PC-3 (cell line): ENCODE results near the gene CPN1.

Experiments
- EZH2phosphoT487 ChIP-seq: fragments of 300-600 bp; sonication (generic); IDR thresholded peaks from 2 replicates; pipeline ENCODE4 v1.6.1; 2018; ENCODE audit warnings: mild to moderate bottlenecking, antibody characterized with exemption, low read length, borderline replicate concordance
- TF ChIP-seq, protein P1 (sequence below): fragments of 300-600 bp; sonication (generic); conservative IDR thresholded peaks from 2 replicates; pipeline ENCODE4 v1.5.1; 2017; ENCODE audit warnings: antibody characterized with exemption, low read depth, mild to moderate bottlenecking, low read length

DNA sequence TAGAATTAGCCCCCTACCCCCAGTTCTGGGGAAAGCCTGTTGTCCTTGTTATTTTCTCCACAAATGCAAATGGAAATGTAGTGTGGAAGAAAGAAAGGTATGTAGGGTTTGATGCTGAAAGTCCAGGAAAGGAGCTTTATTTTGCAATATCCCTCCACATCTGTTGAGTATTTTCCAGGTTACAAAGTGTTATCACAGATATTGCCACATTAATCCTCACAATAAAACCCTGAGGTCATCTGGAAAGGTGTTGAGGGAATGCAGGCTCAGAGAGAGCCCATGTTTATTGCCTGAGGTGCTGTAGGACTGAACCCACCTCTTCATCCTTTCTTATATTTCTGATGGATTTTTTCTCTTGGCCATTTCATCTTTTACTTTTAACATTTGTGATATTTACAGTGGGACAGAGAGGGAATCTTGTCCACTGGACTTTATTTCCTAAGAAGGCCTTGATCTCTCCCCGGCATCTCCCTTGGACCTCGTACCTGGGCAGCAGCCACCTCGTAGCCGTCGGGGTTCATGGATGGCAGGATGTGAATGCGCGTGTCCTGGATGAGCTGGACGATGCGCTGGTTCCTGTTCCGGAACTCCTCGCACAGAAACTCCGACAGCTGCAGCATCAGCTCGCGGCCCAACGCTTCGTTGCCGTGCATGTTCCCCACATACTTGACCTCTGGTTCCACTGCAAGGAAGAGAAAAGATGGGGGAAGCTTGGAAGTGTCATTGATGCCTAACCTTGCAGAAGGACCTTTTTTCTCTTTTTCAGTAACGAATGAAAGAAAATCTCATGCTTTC, 6.0 kb downstream of the CPN1 start:
- TF ChIP-seq, protein P1, sequence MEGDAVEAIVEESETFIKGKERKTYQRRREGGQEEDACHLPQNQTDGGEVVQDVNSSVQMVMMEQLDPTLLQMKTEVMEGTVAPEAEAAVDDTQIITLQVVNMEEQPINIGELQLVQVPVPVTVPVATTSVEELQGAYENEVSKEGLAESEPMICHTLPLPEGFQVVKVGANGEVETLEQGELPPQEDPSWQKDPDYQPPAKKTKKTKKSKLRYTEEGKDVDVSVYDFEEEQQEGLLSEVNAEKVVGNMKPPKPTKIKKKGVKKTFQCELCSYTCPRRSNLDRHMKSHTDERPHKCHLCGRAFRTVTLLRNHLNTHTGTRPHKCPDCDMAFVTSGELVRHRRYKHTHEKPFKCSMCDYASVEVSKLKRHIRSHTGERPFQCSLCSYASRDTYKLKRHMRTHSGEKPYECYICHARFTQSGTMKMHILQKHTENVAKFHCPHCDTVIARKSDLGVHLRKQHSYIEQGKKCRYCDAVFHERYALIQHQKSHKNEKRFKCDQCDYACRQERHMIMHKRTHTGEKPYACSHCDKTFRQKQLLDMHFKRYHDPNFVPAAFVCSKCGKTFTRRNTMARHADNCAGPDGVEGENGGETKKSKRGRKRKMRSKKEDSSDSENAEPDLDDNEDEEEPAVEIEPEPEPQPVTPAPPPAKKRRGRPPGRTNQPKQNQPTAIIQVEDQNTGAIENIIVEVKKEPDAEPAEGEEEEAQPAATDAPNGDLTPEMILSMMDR = no peak
- no peak for TF ChIP-seq EZH2phosphoT487
